ENCODE measurements around the gene PSMB3. TPM values are rescaled to one million over a fixed set of nuclear protein-coding genes. Genes with fewer than 3 reads are reported as not detected.
"Not testable (repeated sequence)": the region's sequence is repeated elsewhere in the genome, so short reads cannot be mapped to it uniquely, and the experiment has no call there.

Gene PSMB3
- total and polyA plus RNA-seq, 9 donors, result 70.3 to 159 (median 77.1) TPM

DNA sequence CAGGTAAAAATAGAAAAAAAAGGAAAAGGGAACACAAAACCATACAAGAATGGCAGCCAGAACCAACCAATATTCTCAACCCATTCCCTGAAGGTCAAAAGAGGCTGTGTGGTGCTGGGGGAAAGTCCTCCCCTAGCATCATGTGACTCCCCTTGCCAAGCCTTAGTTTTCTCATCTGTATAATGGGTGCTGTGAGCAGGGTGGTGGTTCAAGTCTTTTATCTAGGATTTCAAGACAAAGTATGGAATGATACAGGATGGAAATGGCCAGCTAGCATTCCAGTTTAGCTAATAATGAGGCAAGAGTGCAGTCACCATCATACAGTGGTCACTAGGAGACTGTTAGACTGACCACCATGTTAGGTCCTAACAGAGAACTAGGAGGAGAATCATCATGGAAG lies 20.7 kb downstream of the PSMB3 start:
- H3K27ac ChIP-seq (ENCODE audit: low read length), result no peak overlapping the region
- DNase-seq, result no peak
- peaks cover 89% of the 10 kb centered on the region for H3K36me3 ChIP-seq (ENCODE audit: control insufficient read depth, insufficient read depth, low read length)
- H3K4me1 ChIP-seq (ENCODE audit: control insufficient read depth, insufficient read depth, low read length), result no peaks in the 10 kb centered on the region
- no peaks in the 10 kb centered on the region for H3K9me3 ChIP-seq (replicated peaks; ENCODE audit: control insufficient read depth, low read depth, low read length)
- no peak overlapping the region for H3K4me3 ChIP-seq (ENCODE audit: low read length)
- no peaks in the 10 kb centered on the region for H3K27me3 ChIP-seq (ENCODE audit: control insufficient read depth, insufficient read depth, low read length)

DNA sequence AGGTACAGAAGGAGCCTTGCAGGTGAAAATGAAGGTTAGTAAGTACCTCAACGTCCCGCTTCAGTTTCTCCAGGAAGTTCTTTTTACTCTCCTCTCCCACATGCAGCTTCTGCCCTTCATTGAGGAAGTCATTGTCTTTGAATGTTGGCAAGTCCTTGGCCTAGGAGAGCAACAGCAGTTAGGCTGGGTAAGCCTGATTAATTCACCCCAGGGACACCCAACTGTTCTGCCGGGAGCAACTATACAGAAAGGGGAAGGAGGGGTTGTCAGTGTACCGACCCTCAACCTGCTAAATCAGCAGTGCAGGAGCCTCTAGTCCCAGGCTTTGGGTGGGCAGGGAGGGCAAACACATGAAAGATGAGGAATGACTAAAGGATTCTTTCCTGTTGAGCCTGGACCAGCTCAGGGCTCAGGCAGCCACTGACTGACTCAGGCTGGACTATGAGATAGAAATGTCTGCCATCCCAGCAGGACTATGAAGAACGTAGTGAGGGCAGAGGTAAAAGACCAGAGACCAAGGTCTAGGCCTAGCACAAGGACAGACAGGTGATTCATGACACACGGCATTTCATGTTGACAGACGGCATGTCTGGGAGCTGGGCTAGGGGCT lies 25.2 kb downstream of the PSMB3 start:
- DNase-seq, result no peak
- WGBS (ENCODE audit: insufficient coverage), result 72% methylated on average over 5 of the region's 7 CpGs
- H3K27ac ChIP-seq (ENCODE audit: low read length), result no peak overlapping the region
- H3K36me3 ChIP-seq (ENCODE audit: control insufficient read depth, insufficient read depth, low read length), result peaks cover 91% of the 10 kb centered on the region
- H3K27me3 ChIP-seq (ENCODE audit: control insufficient read depth, insufficient read depth, low read length), result no peaks in the 10 kb centered on the region
- no peaks in the 10 kb centered on the region for H3K9me3 ChIP-seq (replicated peaks; ENCODE audit: control insufficient read depth, low read depth, low read length)
- no peaks in the 10 kb centered on the region for H3K4me1 ChIP-seq (ENCODE audit: control insufficient read depth, insufficient read depth, low read length)
- no peak overlapping the region for H3K4me3 ChIP-seq (ENCODE audit: low read length)

DNA sequence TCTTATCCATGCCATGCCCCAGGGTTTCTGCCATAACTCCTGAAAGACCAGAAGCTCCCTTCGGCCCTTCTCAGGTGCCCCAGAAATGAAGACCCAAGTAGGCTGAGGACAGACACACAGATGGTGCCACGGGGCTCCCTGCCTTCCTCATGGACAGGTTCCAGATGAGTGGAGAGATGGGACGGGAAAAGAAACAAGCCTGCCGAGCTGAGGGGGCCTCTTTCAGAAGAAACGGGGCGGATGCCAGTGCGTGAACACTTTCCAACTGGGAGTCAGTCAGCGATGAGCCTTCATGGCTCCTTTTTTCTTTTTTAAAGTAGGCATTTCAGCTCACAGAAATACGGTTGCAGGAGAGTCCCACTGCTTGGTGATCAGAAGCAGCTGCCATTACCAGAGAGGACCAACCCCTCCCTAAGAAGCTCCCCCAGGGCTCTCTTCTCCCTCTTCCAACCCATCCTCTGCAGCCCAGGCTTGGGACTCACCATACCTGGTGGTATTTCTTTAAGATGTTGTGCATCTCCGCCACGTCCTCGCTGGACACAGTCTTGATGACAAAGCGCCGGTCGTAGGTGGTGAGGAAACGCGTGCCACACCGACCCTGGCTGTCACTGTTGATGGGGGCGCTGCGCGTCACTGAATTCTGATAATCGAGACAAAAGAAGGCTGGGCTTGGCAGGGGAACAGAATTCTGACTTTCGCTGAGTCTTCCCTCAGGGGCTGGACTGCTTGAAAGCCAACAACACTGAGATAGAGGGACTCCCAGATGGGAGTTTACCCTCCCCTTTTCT lies 27.6 kb downstream of the PSMB3 start:
- Histone ChIP-seq H3K27ac (ENCODE audit: low read length) (no peak overlapping the region), H3K4me1 (ENCODE audit: control insufficient read depth, insufficient read depth, low read length) (no peaks in the 10 kb centered on the region), H3K4me3 (ENCODE audit: low read length) (no peak overlapping the region), H3K9me3 (replicated peaks; ENCODE audit: control insufficient read depth, low read depth, low read length) (no peaks in the 10 kb centered on the region), H3K27me3 (ENCODE audit: control insufficient read depth, insufficient read depth, low read length) (no peaks in the 10 kb centered on the region), H3K36me3 (ENCODE audit: control insufficient read depth, insufficient read depth, low read length) (peaks cover 93% of the 10 kb centered on the region)
- WGBS (ENCODE audit: insufficient coverage), result 87% methylated on average over 22 of the region's 23 CpGs
- no peak for DNase-seq

DNA sequence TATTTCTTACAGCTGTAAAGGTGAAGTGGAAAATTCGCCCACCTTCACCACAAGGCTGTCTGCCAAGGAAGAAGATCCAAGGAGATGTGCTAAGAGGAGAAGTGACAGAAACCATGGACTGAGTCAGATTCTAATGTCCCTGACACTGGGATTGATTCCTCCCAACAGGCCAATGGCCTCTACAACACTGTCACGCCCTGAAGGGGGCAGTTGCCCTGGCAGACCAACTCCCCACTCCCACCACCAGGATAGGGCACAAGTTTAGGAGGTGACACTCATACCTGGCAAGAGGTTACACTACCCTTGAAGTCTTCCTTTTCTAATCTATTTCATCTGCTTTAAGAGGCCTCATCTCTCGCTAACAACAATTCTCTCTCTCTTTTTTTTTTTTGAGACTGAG lies 30.7 kb downstream of the PSMB3 start:
- H3K27ac ChIP-seq (ENCODE audit: low read length), result no peak overlapping the region
- H3K36me3 ChIP-seq (ENCODE audit: control insufficient read depth, insufficient read depth, low read length), result peaks cover 86% of the 10 kb centered on the region
- H3K27me3 ChIP-seq (ENCODE audit: control insufficient read depth, insufficient read depth, low read length), result no peaks in the 10 kb centered on the region
- H3K4me1 ChIP-seq (ENCODE audit: control insufficient read depth, insufficient read depth, low read length), result no peaks in the 10 kb centered on the region
- DNase-seq, result no peak
- 86% methylated on average over 2 of the region's 3 CpGs for WGBS (ENCODE audit: insufficient coverage)
- H3K4me3 ChIP-seq (ENCODE audit: low read length), result no peak overlapping the region
- H3K9me3 ChIP-seq (replicated peaks; ENCODE audit: control insufficient read depth, low read depth, low read length), result no peaks in the 10 kb centered on the region

DNA sequence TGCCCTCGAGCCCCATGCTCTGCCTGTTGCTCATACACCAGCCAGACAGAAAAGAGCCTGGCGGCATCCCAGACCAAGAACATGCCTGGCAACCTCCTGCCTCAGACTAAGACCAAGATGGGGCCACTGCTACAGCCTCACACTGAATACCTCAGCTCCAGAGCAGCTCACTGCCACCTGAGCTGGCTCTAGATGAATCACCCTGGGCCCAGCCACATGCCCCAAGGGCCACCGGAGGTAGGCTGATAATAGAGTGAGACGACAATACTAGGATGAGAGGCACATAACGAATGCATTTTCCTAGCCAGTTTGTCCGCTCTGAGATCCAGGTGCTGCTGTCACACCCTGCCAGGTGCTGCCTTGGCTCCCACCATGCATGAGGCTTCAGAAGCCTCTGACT lies 33.8 kb downstream of the PSMB3 start:
- H3K4me1 ChIP-seq (ENCODE audit: control insufficient read depth, insufficient read depth, low read length), result no peaks in the 10 kb centered on the region
- no peak overlapping the region for H3K4me3 ChIP-seq (ENCODE audit: low read length)
- H3K27ac ChIP-seq (ENCODE audit: low read length), result no peak overlapping the region
- no peaks in the 10 kb centered on the region for H3K9me3 ChIP-seq (replicated peaks; ENCODE audit: control insufficient read depth, low read depth, low read length)
- H3K27me3 ChIP-seq (ENCODE audit: control insufficient read depth, insufficient read depth, low read length), result no peaks in the 10 kb centered on the region
- peaks cover 59% of the 10 kb centered on the region for H3K36me3 ChIP-seq (ENCODE audit: control insufficient read depth, insufficient read depth, low read length)
- no peak for DNase-seq
- 80% methylated on average over 6 of the region's 6 CpGs for WGBS (ENCODE audit: insufficient coverage)

DNA sequence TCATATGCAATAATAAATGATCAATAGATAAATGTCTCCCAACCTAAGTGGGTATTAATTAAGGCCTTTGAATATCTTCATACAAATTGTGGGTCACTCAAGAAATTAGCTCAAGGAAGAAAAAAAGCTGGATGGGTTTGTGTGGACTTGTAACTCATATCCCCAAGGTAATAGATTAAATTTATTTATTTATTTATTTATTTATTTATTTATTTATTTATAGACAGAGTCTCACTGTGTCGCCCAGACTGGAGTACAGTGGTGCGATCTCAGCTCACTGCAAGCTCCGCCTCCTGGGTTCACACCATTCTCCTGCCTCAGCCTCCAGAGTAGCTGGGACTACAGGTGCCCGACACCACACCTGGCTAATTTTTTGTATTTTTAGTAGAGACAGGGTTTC lies 35.5 kb downstream of the PSMB3 start:
- WGBS (ENCODE audit: insufficient coverage), result no CpG with 5 or more reads among the region's 4 CpGs
- not testable (repeated sequence) for H3K27ac ChIP-seq (ENCODE audit: low read length); H3K27me3 ChIP-seq (ENCODE audit: control insufficient read depth, insufficient read depth, low read length); H3K9me3 ChIP-seq (replicated peaks; ENCODE audit: control insufficient read depth, low read depth, low read length); H3K4me3 ChIP-seq (ENCODE audit: low read length); DNase-seq; H3K4me1 ChIP-seq (ENCODE audit: control insufficient read depth, insufficient read depth, low read length)
- H3K36me3 ChIP-seq (ENCODE audit: control insufficient read depth, insufficient read depth, low read length), result peaks cover 52% of the 10 kb centered on the region

DNA sequence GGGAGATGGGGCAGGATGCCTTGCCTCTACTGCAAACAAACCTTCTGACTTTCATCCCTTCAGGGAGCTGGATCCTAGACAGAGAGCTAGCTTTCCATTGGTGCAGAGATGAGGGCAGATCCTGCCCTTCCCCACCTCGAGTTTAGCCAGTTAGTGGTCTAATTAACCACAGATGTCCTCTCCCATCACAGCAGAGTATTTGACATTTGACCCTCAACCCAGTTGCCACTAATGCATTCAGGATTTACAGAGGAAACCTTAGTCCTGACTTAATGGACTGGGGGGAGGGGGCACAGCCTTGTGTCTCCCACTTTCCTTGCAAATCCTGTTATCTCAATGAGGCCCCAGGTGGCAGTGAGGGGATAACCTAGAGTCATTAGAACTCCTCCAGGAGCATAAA lies 36.6 kb downstream of the PSMB3 start:
- Histone ChIP-seq H3K4me1 (ENCODE audit: control insufficient read depth, insufficient read depth, low read length) (no peaks in the 10 kb centered on the region), H3K4me3 (ENCODE audit: low read length) (no peak overlapping the region), H3K9me3 (replicated peaks; ENCODE audit: control insufficient read depth, low read depth, low read length) (no peaks in the 10 kb centered on the region), H3K27me3 (ENCODE audit: control insufficient read depth, insufficient read depth, low read length) (no peaks in the 10 kb centered on the region), H3K36me3 (ENCODE audit: control insufficient read depth, insufficient read depth, low read length) (peaks cover 40% of the 10 kb centered on the region), H3K27ac (ENCODE audit: low read length) (no peak overlapping the region)
- no CpG with 5 or more reads among the region's 1 CpG for WGBS (ENCODE audit: insufficient coverage)
- no peak for DNase-seq

DNA sequence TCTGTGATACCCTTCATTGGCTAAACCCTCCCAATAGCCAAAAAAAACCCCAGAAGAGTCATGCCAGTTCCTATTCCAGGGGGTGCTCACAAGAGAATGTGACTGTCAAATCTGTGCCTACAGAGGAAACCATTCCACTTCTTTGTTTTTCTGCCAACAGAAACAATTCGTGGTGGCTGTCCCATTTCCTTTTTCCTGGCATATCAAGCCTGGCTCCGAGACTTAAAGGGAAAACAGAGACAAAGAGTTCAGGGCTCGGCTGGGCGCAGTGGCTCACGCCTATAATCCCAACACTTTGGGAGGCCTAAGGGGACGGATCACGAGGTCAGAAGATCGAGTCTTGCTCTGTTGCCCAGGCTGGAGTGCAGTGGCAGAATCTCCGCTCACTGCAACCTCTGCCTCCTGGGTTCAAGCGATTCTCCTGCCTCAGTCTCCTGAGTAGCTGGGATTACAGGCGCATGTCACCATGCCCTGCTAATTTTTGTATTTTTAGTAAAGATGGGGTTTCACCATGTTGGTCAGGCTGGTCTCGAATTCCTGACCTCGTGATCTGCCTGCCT lies 37.7 kb downstream of the PSMB3 start:
- H3K27ac ChIP-seq (ENCODE audit: low read length); H3K4me3 ChIP-seq (ENCODE audit: low read length): not testable (repeated sequence)
- WGBS (ENCODE audit: insufficient coverage), result 57% methylated on average over 9 of the region's 13 CpGs

DNA sequence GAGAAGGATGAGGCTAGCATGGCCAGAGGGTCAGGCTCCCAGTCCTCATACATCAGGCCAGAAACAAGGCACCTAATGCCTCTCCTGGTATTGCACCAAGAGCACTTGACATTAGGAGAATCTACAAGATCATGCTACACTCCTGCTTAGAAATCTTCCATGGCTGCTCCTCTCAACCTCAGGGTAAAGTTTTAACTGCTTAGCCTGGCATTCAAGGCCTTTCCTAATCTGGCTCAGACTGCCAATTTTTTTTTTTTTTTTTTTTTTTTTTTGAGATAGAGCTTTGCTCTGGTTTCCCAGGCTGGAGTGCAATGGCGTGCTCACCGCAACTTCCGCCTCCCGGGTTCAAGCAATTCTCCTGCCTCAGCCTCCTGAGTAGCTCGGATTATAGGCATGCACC lies 38.6 kb downstream of the PSMB3 start:
- H3K9me3 ChIP-seq (replicated peaks; ENCODE audit: control insufficient read depth, low read depth, low read length), result no peaks in the 10 kb centered on the region
- H3K4me1 ChIP-seq (ENCODE audit: control insufficient read depth, insufficient read depth, low read length), result no peaks in the 10 kb centered on the region
- no peak overlapping the region for H3K4me3 ChIP-seq (ENCODE audit: low read length)
- WGBS (ENCODE audit: insufficient coverage), result no CpG with 5 or more reads among the region's 5 CpGs
- no peak for DNase-seq
- H3K27me3 ChIP-seq (ENCODE audit: control insufficient read depth, insufficient read depth, low read length), result no peaks in the 10 kb centered on the region
- H3K36me3 ChIP-seq (ENCODE audit: control insufficient read depth, insufficient read depth, low read length), result peaks cover 26% of the 10 kb centered on the region
- no peak overlapping the region for H3K27ac ChIP-seq (ENCODE audit: low read length)

More for the DNA sequence above, 37.7 kb downstream of the PSMB3 start:
- not testable (repeated sequence) for H3K27me3 ChIP-seq (ENCODE audit: control insufficient read depth, insufficient read depth, low read length); DNase-seq; H3K9me3 ChIP-seq (replicated peaks; ENCODE audit: control insufficient read depth, low read depth, low read length); H3K4me1 ChIP-seq (ENCODE audit: control insufficient read depth, insufficient read depth, low read length)
- H3K36me3 ChIP-seq (ENCODE audit: control insufficient read depth, insufficient read depth, low read length), result peaks cover 31% of the 10 kb centered on the region

DNA sequence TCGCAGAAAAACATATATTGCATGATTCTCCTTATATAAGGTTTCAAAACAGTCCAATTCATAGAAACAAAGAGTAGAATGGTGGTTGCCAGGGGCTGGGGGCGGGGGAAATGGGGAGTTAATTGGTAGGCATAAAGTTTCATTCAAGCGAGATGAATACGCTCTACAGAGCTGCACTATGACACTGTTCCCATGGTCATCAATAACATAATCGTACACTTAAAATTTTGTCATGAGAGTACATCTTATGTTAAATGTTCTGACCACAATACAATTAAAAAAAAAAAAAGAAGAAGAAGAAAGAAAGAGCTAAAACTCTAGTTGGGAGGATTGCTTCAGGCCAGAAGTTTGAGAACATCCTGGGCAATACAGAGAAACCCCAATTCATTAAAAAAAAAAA lies 41.7 kb downstream of the PSMB3 start:
- H3K27me3 ChIP-seq (ENCODE audit: control insufficient read depth, insufficient read depth, low read length), result no peaks in the 10 kb centered on the region
- H3K4me1 ChIP-seq (ENCODE audit: control insufficient read depth, insufficient read depth, low read length), result peaks cover 21% of the 10 kb centered on the region
- no peak overlapping the region for H3K4me3 ChIP-seq (ENCODE audit: low read length)
- H3K27ac ChIP-seq (ENCODE audit: low read length), result no peak overlapping the region
- no peak for DNase-seq
- no CpG with 5 or more reads among the region's 5 CpGs for WGBS (ENCODE audit: insufficient coverage)
- H3K9me3 ChIP-seq (replicated peaks; ENCODE audit: control insufficient read depth, low read depth, low read length), result no peaks in the 10 kb centered on the region
- H3K36me3 ChIP-seq (ENCODE audit: control insufficient read depth, insufficient read depth, low read length), result peaks cover 26% of the 10 kb centered on the region
